Astrocyte (in vitro differentiated cells and primary cell): Measurements from ENCODE around the gene AIPL1. TPM values are rescaled to one million over a fixed set of nuclear protein-coding genes. Genes with fewer than 3 reads are reported as not detected.

Experiments
- DNase-seq: peaks from one replicate; pipeline ENCODE4 v3.0.0-alpha.2; 2010; ENCODE audit warnings: low read depth
- FAIRE-seq: peaks from 2 replicates; lab custom pipeline; 2011; peaks lifted over from hg19 to GRCh38; lab: Jason Lieb, UNC
- H2AFZ ChIP-seq: 2 replicates; pipeline ENCODE4 v1.6.0; 2012; ENCODE audit warnings: low read depth, low read length, inconsistent platforms
- H3K27ac ChIP-seq: 2 replicates; pipeline ENCODE4 v1.5.1; 2011; ENCODE audit warnings: low read depth, low read length, inconsistent platforms
- H3K27me3 ChIP-seq: 2 replicates; pipeline ENCODE4 v1.6.0; 2011; ENCODE audit warnings: low read length, inconsistent platforms; ENCODE audit not compliant: insufficient read depth
- H3K36me3 ChIP-seq: 2 replicates; pipeline ENCODE4 v1.5.1; 2011; ENCODE audit warnings: low read length, inconsistent platforms; ENCODE audit not compliant: insufficient read depth
- H3K4me1 ChIP-seq: 2 replicates; pipeline ENCODE4 v1.5.1; 2011; ENCODE audit warnings: low read length, inconsistent platforms; ENCODE audit not compliant: insufficient read depth
- H3K4me2 ChIP-seq: 2 replicates; pipeline ENCODE4 v1.6.0; 2012; ENCODE audit warnings: low read length, inconsistent platforms
- H3K4me3 ChIP-seq: 2 replicates; pipeline ENCODE4 v1.5.1; 2011; ENCODE audit warnings: low read depth, mild to moderate bottlenecking, low read length, inconsistent platforms; ENCODE audit not compliant: insufficient read depth
- H3K79me2 ChIP-seq: 2 replicates; pipeline ENCODE4 v1.6.0; 2012; ENCODE audit warnings: mild to moderate bottlenecking, low read length, inconsistent platforms; ENCODE audit not compliant: insufficient read depth
- H3K9ac ChIP-seq: 2 replicates; pipeline ENCODE4 v1.6.0; 2012; ENCODE audit warnings: mild to moderate bottlenecking, low read length, inconsistent platforms
- H3K9me3 ChIP-seq: 2 replicates; pipeline ENCODE4 v1.5.1; 2012; ENCODE audit warnings: low read depth, mild to moderate bottlenecking, low read length, inconsistent platforms; ENCODE audit not compliant: insufficient read depth
- H4K20me1 ChIP-seq: 2 replicates; pipeline ENCODE4 v1.6.0; 2012; ENCODE audit warnings: low read length, inconsistent platforms; ENCODE audit not compliant: insufficient read depth
- H3K27ac Mint-ChIP-seq: one replicate; pipeline ENCODE4 v1.8.0; 2021; ENCODE audit warnings: mild to moderate bottlenecking, mixed read lengths; ENCODE audit not compliant: unreplicated experiment
- H3K27me3 Mint-ChIP-seq: one replicate; pipeline ENCODE4 v1.8.0; 2021; ENCODE audit warnings: low read depth, mixed read lengths; ENCODE audit not compliant: unreplicated experiment
- H3K36me3 Mint-ChIP-seq: one replicate; pipeline ENCODE4 v1.8.0; 2021; ENCODE audit warnings: low read depth, mixed read lengths; ENCODE audit not compliant: unreplicated experiment
- H3K4me1 Mint-ChIP-seq: one replicate; pipeline ENCODE4 v1.8.0; 2021; ENCODE audit warnings: low read depth, mixed read lengths; ENCODE audit not compliant: unreplicated experiment
- H3K4me3 Mint-ChIP-seq: one replicate; pipeline ENCODE4 v1.8.0; 2021; ENCODE audit warnings: mild to moderate bottlenecking, moderate library complexity, mixed read lengths; ENCODE audit not compliant: unreplicated experiment
- H3K9me3 Mint-ChIP-seq: one replicate; pipeline ENCODE4 v1.8.0; 2021; ENCODE audit warnings: mild to moderate bottlenecking, mixed read lengths; ENCODE audit not compliant: unreplicated experiment
- CTCF ChIP-seq: IDR thresholded peaks from 2 replicates; pipeline ENCODE4 v1.5.1; 2011; ENCODE audit warnings: low read depth, mild to moderate bottlenecking, inconsistent platforms, low read length, moderate library complexity; ENCODE audit not compliant: insufficient read depth
- EZH2 ChIP-seq: IDR thresholded peaks from 2 replicates; pipeline ENCODE4 v1.6.1; 2012; ENCODE audit warnings: mild to moderate bottlenecking, low read length, inconsistent platforms; ENCODE audit not compliant: insufficient read depth
- total RNA-seq: library from RNA; stranded (reverse); gene quantifications from 2 replicates; pipeline ENCODE4 v1.2.1, GENCODE V29; 2021

AIPL1 gene
- total RNA-seq, 1 donor from 2014 or later: not detected

GRCh38 chr17:6474376-6474775 is 39.5 kb upstream of the AIPL1 start:
- no peak for TF ChIP-seq EZH2
- no peak for TF ChIP-seq CTCF
- H3K36me3 Mint-ChIP-seq: peaks cover 3% of the 10 kb centered on the region
- H3K27ac Mint-ChIP-seq: no peak overlapping the region
- H2AFZ ChIP-seq: no peak overlapping the region
- no peak for DNase-seq
- no peak overlapping the region for H3K27ac ChIP-seq
- peaks cover 33% of the 10 kb centered on the region for H3K27me3 Mint-ChIP-seq
- H3K4me3 ChIP-seq: no peak overlapping the region
- no peak overlapping the region for H3K4me3 Mint-ChIP-seq
- H3K9ac ChIP-seq: no peak overlapping the region
- no peak for FAIRE-seq
- no peak overlapping the region for H3K4me2 ChIP-seq
- peaks cover 5% of the 10 kb centered on the region for H3K27me3 ChIP-seq
- no peaks in the 10 kb centered on the region for H3K79me2 ChIP-seq
- peaks cover 14% of the 10 kb centered on the region for H3K4me1 ChIP-seq
- peaks cover 8% of the 10 kb centered on the region for H3K4me1 Mint-ChIP-seq
- no peaks in the 10 kb centered on the region for H3K36me3 ChIP-seq
- peaks cover 3% of the 10 kb centered on the region for H3K9me3 Mint-ChIP-seq
- H3K9me3 ChIP-seq: no peaks in the 10 kb centered on the region
- H4K20me1 ChIP-seq: peaks cover 6% of the 10 kb centered on the region

- Histone ChIP-seq H3K27me3 (peaks cover 2% of the 10 kb centered on the region), H3K36me3 (no peaks in the 10 kb centered on the region), H4K20me1 (peaks cover 6% of the 10 kb centered on the region), H3K27ac (no peak overlapping the region), H3K9ac (no peak overlapping the region), H3K4me2 (no peak overlapping the region), H3K4me1 (peaks cover 14% of the 10 kb centered on the region), H3K9me3 (no peaks in the 10 kb centered on the region), H2AFZ (no peak overlapping the region), H3K79me2 (no peaks in the 10 kb centered on the region), H3K4me3 (no peak overlapping the region)
- no peak for TF ChIP-seq EZH2
- peak; percentile 91 for TF ChIP-seq CTCF
- FAIRE-seq: peak; percentile 74
- Mint-ChIP-seq H3K27ac (no peak overlapping the region), H3K4me3 (no peak overlapping the region), H3K4me1 (peaks cover 8% of the 10 kb centered on the region), H3K27me3 (peaks cover 33% of the 10 kb centered on the region), H3K36me3 (peaks cover 7% of the 10 kb centered on the region), H3K9me3 (peaks cover 11% of the 10 kb centered on the region)
- peak; percentile 28 for DNase-seq
These were observed 38.3 kb upstream of the AIPL1 start for GRCh38 chr17:6473128-6473767.

GRCh38 chr17:6472517-6472916 is 37.6 kb upstream of the AIPL1 start:
- H3K27ac ChIP-seq: no peak overlapping the region
- H3K4me2 ChIP-seq: no peak overlapping the region
- peaks cover 2% of the 10 kb centered on the region for H3K27me3 ChIP-seq
- no peak for FAIRE-seq
- no peak overlapping the region for H2AFZ ChIP-seq
- no peak for DNase-seq
- Mint-ChIP-seq H3K27me3 (peaks cover 32% of the 10 kb centered on the region), H3K36me3 (peaks cover 7% of the 10 kb centered on the region), H3K4me1 (peaks cover 8% of the 10 kb centered on the region), H3K27ac (no peak overlapping the region), H3K9me3 (peaks cover 11% of the 10 kb centered on the region), H3K4me3 (no peak overlapping the region)
- no peaks in the 10 kb centered on the region for H3K36me3 ChIP-seq
- H3K79me2 ChIP-seq: no peaks in the 10 kb centered on the region
- H3K4me1 ChIP-seq: peaks cover 14% of the 10 kb centered on the region
- H3K9ac ChIP-seq: no peak overlapping the region
- no peaks in the 10 kb centered on the region for H3K9me3 ChIP-seq
- peaks cover 6% of the 10 kb centered on the region for H4K20me1 ChIP-seq
- TF ChIP-seq CTCF (no peak), EZH2 (no peak)
- no peak overlapping the region for H3K4me3 ChIP-seq
